GM12878 (cell line): ENCODE data around the gene DBNL. TPM values are rescaled to one million over a fixed set of nuclear protein-coding genes. Genes with fewer than 3 reads are reported as not detected.
"Not testable (repeated sequence)": the region's sequence is repeated elsewhere in the genome, so short reads cannot be mapped to it uniquely, and the experiment has no call there.

Source experiments
- ATAC-seq: fragments of 200-7000 bp; cut with Tn5 transposase; 3 replicates; pipeline ENCODE4 v1.9.1; 2020; ENCODE audit warnings: mild to moderate bottlenecking, moderate library complexity
- BruUV-seq: library from RNA; stranded (reverse); fragments of 400-500 nt; replicated peaks from 2 replicates; lab custom pipeline; 2021; lab: Mats Ljungman, UMichigan
- CTCF ChIA-PET: fragments of 300-600 bp; sonication (Branson Sonifier 250); formaldehyde crosslinking; extraction: SDS; loops from one replicate; lab custom pipeline; 2021; ENCODE audit warnings: inconsistent platforms; lab: Yijun Ruan, JAX
- POLR2A ChIA-PET: fragments of 350-600 bp; formaldehyde crosslinking; extraction: SDS; loops from one replicate; lab custom pipeline; 2021; ENCODE audit warnings: inconsistent platforms; lab: Charles Lee
- RAD21 ChIA-PET: fragments of 300-600 bp; sonication (Branson Sonifier 250); formaldehyde crosslinking; loops from one replicate; lab custom pipeline; 2023; ENCODE audit warnings: antibody characterized with exemption; ENCODE audit not compliant: unreplicated experiment; lab: Charles Lee
- SMC1A ChIA-PET: fragments of 300-600 bp; sonication (Branson Sonifier 250); formaldehyde crosslinking; loops from one replicate; lab custom pipeline; 2023; ENCODE audit not compliant: unreplicated experiment, uncharacterized antibody; lab: Charles Lee
- DNase-seq: peaks from one replicate; pipeline ENCODE4 v3.0.0-alpha.2; 2011; ENCODE audit warnings: low read depth, low spot score
- FAIRE-seq: peaks from 3 replicates; lab custom pipeline; 2011; peaks lifted over from hg19 to GRCh38; lab: Jason Lieb, UNC
- H2AFZ ChIP-seq: 2 replicates; pipeline ENCODE4 v1.6.0; 2011; ENCODE audit warnings: low read depth, low read length, control low read depth; ENCODE audit not compliant: control insufficient read depth
- H3K27ac ChIP-seq: 2 replicates; pipeline ENCODE4 v1.5.1; 2011; ENCODE audit warnings: control low read depth; ENCODE audit not compliant: control insufficient read depth, insufficient read depth
- H3K27me3 ChIP-seq, 2 experiments: replicated peaks in 1 of 2; 2 replicates each; pipeline versions ENCODE4 v1.6.0 to v1.6.1; 2011; ENCODE audit warnings: low read length in 1 of 2; ENCODE audit not compliant: control insufficient read depth in 2 of 2, insufficient read depth in 2 of 2
- H3K36me3 ChIP-seq, 2 experiments: 2 replicates each; pipeline ENCODE4 v1.5.1; 2011; ENCODE audit warnings: low read length in 1 of 2; ENCODE audit not compliant: control insufficient read depth in 2 of 2, insufficient read depth in 2 of 2
- H3K4me1 ChIP-seq: 2 replicates; pipeline ENCODE4 v1.6.1; 2011; ENCODE audit warnings: mild to moderate bottlenecking, low read length, moderate library complexity, mixed read lengths; ENCODE audit not compliant: control insufficient read depth, insufficient read depth
- H3K4me2 ChIP-seq: 2 replicates; pipeline ENCODE4 v1.6.0; 2011; ENCODE audit warnings: control low read depth; ENCODE audit not compliant: control insufficient read depth, insufficient read depth
- H3K4me3 ChIP-seq: fragments of 200-600 bp; sonication (generic); 2 replicates; pipeline ENCODE4 v1.5.1; 2016
- H3K79me2 ChIP-seq: 2 replicates; pipeline ENCODE4 v1.6.0; 2011; ENCODE audit warnings: low read length; ENCODE audit not compliant: control insufficient read depth, insufficient read depth
- H3K9ac ChIP-seq: 2 replicates; pipeline ENCODE4 v1.8.0; 2011; ENCODE audit warnings: low read length, control low read depth, mixed read lengths; ENCODE audit not compliant: control insufficient read depth, insufficient read depth
- H3K9me3 ChIP-seq: replicated peaks from 3 replicates; pipeline ENCODE4 v1.5.1; 2011; ENCODE audit warnings: mild to moderate bottlenecking, low read length; ENCODE audit not compliant: control insufficient read depth, insufficient read depth
- H4K20me1 ChIP-seq: 2 replicates; pipeline ENCODE4 v1.6.0; 2011; ENCODE audit not compliant: control insufficient read depth, insufficient read depth
- WGBS: methylation state at CpG from one replicate; pipeline ENCODE4 v1.1.6; 2016; ENCODE audit warnings: low lambda C conversion rate; ENCODE audit not compliant: insufficient replicate concordance, insufficient coverage; ENCODE audit errors: missing lambda C conversion rate; 5-methylcytosine and 5-hydroxymethylcytosine counted together
- in situ Hi-C: fragments of 300-500 bp; cut with MboI; formaldehyde crosslinking; loops from 9 replicates; pipeline ENCODE4 v1.14.3; 2018; ENCODE audit warnings: mixed read lengths
- intact Hi-C: fragments of 100-400 bp; cut with micrococcal nuclease; formaldehyde crosslinking; loops from one replicate; pipeline ENCODE4 v1.14.2; 2022; ENCODE audit not compliant: unreplicated experiment
- polyA plus RNA-seq, 11 experiments: library from polyadenylated mRNA; depleted of rRNA in 4 of 11; unstranded in 6 of 11; stranded (reverse) in 5 of 11; fragments of >200 nt; fragmentation: Nextera tagmentation in 4 of 11; fragmentation: Illumina TruSeq in 1 of 11; extraction: Ambion mirVana in 4 of 11; extraction: Trizol in 1 of 11; gene quantifications; 1 replicate in 1 of 11; 2 replicates in 10 of 11; pipeline versions ENCODE4 v1.2.1 to v1.2.3, GENCODE V29; 2011 to 2016; ENCODE audit warnings: inconsistent platforms in 2 of 11, missing spikeins in 2 of 11, low read depth in 1 of 11
- total RNA-seq, 4 experiments: library from RNA; depleted of rRNA in 3 of 4; stranded (reverse); fragments of >200 nt in 3 of 4; fragmentation: Illumina TruSeq in 1 of 4; extraction: Trizol in 1 of 4; gene quantifications; 2 replicates each; pipeline versions ENCODE4 v1.2.1 to v1.2.3, GENCODE V29; 2013 to 2021

DBNL gene
- total and polyA plus RNA-seq, 10 of the 15 experiments (the other 5 are each of a cell fraction or from before 2014, with no cell fraction given) = 4.1 to 179 (median 84.3) TPM

- H2AFZ ChIP-seq, H3K4me2 ChIP-seq, H3K4me3 ChIP-seq, BruUV-seq, H3K27me3 ChIP-seq, SMC1A ChIA-PET, H3K27ac ChIP-seq, in situ Hi-C loops, DNase-seq, H3K9me3 ChIP-seq, H3K9ac ChIP-seq, H4K20me1 ChIP-seq, H3K36me3 ChIP-seq, H3K79me2 ChIP-seq, POLR2A ChIA-PET, H3K4me1 ChIP-seq, ATAC-seq, RAD21 ChIA-PET, intact Hi-C loops, FAIRE-seq, CTCF ChIA-PET: not testable (repeated sequence)
- WGBS = 50% methylated on average over 2 of the region's 2 CpGs
Measured at GRCh38 chr7:44037951-44038350, 6.6 kb upstream of the DBNL start.

- not testable (repeated sequence) for DNase-seq, H3K4me2 ChIP-seq
Measured at GRCh38 chr7:44038553-44038952, 5.9 kb upstream of the DBNL start.

More at GRCh38 chr7:44038553-44038952, 5.9 kb upstream of the DBNL start:
- RAD21 ChIA-PET = interaction anchor here (0.9 kb wide), 1 partner anchor 157 kb away, joined by 3 read pairs; no protein-coding TSS in a partner anchor
- H3K36me3 ChIP-seq, H3K9me3 ChIP-seq, H3K79me2 ChIP-seq, H3K27me3 ChIP-seq, BruUV-seq, intact Hi-C loops, H4K20me1 ChIP-seq, H2AFZ ChIP-seq, in situ Hi-C loops, H3K4me3 ChIP-seq, POLR2A ChIA-PET, H3K4me1 ChIP-seq, H3K27ac ChIP-seq, FAIRE-seq, ATAC-seq, H3K9ac ChIP-seq: not testable (repeated sequence)
- 100% methylated on average over 3 of the region's 12 CpGs for WGBS
- SMC1A ChIA-PET = interaction anchor here (0.6 to 0.7 kb wide), 2 partner anchors 60 to 82 kb away, joined by 3 read pairs; no protein-coding TSS in a partner anchor
- CTCF ChIA-PET = interaction anchor here (0.6 kb wide), 1 partner anchor 131 kb away, joined by 3 read pairs; no protein-coding TSS in a partner anchor
